GM13977 (cell line): ENCODE data around the gene HMOX1.

Experiments used
- DNase-seq: peaks from one replicate; pipeline ENCODE4 v3.0.0; 2012; ENCODE audit warnings: low spot score
- in situ Hi-C: fragments of 300-500 bp; cut with MboI; formaldehyde crosslinking; loops from one replicate; pipeline ENCODE4 v1.12.0; 2022; ENCODE audit warnings: low sequenced_read_pairs, low pct_unique_long_range_greater_than_20kb, mixed read lengths, inconsistent platforms; ENCODE audit not compliant: unreplicated experiment
- TF ChIP-seq, protein P1 (sequence below): IDR thresholded peaks from 2 replicates; pipeline ENCODE4 v1.5.1; 2012; ENCODE audit warnings: mild to moderate bottlenecking, control low read depth; ENCODE audit not compliant: insufficient read depth; ENCODE audit errors: extremely low read depth, missing control alignments

The HMOX1 gene

DNA sequence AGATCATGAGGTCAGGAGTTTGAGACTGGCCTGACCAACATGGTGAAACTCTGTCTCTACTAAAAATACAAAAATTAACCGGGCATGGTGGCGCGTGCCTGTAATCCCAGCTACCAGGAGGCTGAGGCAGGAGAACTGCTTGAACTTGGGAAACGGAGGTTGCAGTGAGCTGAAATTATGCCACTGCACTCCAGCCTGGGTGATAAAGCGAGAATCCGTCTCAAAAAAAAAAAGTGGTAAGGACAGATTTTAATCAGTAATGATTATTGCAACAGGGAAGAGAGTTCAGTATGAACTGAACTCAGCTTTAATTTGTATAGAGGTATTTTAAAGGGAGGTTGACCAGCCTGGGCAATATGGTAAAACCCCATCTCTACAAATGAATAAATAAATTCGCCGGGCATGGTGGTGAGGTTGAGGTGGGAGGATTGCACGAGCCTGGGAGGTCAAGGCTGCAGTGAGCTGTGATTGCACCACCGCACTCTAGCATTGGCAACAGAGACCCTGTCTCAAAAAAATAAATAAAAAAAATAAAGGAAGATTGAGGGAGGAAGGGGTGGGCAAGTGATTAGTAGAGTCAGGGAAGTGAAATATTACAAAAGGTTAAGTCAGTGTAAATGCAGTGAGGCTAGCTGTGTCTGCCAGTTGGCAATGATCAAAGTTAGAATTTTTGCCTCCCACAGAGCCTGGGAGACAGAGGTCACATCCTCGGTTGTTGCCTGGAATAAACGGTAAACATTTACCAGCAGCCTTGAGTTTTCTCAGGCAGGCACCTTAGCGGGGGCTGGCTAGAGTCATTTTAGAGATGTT is 16.4 kb downstream of the HMOX1 start:
- TF ChIP-seq, protein P1, sequence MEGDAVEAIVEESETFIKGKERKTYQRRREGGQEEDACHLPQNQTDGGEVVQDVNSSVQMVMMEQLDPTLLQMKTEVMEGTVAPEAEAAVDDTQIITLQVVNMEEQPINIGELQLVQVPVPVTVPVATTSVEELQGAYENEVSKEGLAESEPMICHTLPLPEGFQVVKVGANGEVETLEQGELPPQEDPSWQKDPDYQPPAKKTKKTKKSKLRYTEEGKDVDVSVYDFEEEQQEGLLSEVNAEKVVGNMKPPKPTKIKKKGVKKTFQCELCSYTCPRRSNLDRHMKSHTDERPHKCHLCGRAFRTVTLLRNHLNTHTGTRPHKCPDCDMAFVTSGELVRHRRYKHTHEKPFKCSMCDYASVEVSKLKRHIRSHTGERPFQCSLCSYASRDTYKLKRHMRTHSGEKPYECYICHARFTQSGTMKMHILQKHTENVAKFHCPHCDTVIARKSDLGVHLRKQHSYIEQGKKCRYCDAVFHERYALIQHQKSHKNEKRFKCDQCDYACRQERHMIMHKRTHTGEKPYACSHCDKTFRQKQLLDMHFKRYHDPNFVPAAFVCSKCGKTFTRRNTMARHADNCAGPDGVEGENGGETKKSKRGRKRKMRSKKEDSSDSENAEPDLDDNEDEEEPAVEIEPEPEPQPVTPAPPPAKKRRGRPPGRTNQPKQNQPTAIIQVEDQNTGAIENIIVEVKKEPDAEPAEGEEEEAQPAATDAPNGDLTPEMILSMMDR: no peak
- in situ Hi-C loops: no loop called here
- DNase-seq: no peak

DNA sequence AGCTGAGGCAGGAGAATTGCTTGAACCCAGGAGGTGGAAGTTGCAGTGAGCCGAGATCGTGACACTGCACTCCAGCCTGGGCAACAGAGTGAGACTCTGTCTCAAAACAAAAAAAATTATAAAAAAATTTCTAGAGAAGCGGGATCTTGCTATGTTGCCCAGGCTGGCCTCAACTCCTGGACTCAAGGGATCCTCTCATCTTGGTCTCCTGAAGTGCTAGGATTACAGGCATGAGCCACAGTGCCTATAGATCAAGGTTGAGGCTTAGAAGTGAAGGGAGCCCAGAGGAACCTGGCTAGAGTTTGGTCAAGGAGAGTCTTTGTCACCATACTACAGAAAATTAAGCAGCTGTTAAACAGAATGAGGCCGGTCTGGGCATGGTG is 17.7 kb downstream of the HMOX1 start:
- in situ Hi-C loops: no loop called here
- TF ChIP-seq, protein P1: no peak
- DNase-seq: no peak

DNA sequence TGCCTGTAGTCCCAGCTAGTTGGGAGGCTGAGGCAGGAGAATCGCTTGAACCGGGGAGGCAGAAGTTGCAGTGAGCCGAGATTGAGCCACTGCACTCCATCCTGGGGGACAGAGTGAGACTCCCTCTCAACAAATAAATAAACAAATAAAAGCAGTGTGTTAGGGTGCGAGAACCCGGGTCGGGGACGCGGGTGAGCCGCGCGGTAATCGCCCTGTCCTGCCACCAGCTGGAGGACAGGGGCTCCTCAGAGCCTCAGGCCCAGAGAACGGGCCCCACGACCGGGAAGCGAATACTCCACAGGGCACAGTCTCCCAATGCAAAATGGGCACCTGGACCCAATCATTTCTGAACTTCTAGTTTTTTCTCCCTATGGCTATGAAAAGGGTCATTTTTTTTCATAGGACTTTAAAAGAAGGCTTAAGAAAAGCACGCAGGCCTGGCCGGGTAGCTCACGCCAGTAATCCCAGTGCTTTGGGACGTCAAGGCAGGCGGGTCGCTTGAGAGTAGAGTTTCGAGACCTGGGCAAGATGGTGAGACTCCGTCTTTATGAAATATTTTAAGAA is 18.3 kb downstream of the HMOX1 start:
- DNase-seq: no peak
- TF ChIP-seq, protein P1: no peak
- in situ Hi-C loops: no loop called here

DNA sequence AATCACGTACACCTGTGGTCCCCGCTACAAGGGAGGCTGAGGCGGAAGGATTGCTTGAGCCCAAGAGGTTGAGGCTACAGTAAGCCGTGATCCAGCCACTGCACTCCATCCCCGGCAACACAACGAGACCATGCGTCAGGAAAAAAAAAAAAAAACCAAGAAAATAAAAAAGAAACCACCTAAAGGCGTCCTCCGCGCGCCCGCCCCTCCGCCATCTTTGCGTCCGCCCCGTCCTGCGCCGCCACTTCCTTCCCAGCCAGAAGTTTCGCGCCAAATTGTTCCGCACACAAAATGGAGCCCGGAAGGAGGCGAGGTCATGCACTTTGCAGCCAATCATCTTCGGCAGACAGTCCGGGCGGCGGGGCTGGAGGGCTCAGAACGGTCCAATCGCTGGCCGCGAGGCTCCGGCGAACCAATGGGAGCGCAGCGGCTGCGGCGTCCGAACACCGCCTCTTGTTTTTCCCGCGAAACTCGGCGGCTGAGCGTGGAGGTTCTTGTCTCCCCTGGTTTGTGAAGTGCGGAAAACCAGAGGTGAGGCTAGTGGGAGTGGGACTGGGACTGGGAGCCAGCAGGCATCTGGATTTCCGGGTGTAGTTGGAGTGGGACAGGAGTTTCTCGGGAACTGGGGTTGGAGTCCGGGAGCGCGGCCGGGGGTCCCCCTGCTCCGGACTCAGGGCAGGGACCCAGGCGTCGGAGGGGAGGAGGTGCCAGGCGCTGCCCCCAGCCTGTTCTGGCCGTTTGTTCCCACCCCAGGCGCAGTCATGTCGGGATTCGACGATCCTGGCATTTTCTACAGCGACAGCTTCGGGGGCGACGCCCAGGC is 19.0 kb downstream of the HMOX1 start, which contains the start of gene MCM5:
MCM5 (plus strand) TSS at position 463 of the 823 bp plus-strand sequence; CDS start at position 762, 299 bp downstream.
- in situ Hi-C loops: no loop called here
- TF ChIP-seq, protein P1: no peak
- peak; percentile 98 for DNase-seq

DNA sequence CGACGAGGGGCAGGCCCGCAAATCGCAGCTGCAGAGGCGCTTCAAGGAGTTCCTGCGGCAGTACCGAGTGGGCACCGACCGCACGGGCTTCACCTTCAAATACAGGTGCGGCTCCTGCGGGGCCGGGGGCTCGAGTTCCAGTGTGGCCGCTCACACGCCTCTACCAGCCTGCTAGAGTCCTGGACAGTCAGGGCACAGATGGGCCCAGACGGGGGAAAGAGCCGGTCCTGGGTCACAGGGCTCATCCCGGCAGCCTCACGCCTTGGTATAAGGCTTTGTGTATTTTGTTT is 19.6 kb downstream of the HMOX1 start:
- TF ChIP-seq, protein P1: no peak
- no peak for DNase-seq
- in situ Hi-C loops: no loop called here

DNA sequence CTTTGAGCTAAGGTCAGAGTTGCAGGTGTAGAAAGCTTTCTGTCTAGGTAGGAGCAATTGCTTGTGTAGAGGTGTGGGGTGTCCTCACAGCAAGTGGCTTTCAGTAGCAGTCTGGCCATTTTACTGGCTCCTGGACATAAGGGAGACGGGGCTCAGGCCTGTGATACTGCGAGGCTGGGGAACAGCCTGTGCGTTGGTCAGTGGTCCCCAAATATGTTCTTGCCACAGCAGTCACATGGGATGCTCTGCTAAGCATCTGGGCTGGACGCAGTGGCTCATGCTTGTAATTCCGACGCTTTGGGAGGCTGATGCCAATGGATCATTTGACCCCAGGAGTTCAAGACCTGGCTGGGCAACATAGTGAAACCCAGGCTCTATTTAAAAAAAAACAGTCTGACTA is 21.0 kb downstream of the HMOX1 start:
- TF ChIP-seq, protein P1: no peak
- in situ Hi-C loops: no loop called here

More for the DNA sequence above, 21.0 kb downstream of the HMOX1 start:
- DNase-seq: no peak
